Pancreas (tissue), 10 donors: Measurements from ENCODE around the gene MFN2. TPM values are rescaled to one million over a fixed set of nuclear protein-coding genes. Genes with fewer than 3 reads are reported as not detected.
A peak's percentile ranks its signal among the peaks of the same experiment; 100 is the strongest.

Experiments used
- ATAC-seq, 4 donors: fragments of 200-7000 bp; cut with Tn5 transposase; one replicate each; pipeline versions ENCODE4 v1.8.0 to v1.9.1; 2020; ENCODE audit warnings: mild to moderate bottlenecking in 4 of 4, moderate library complexity in 4 of 4
- DNase-seq, 6 donors: peaks; one replicate each; pipeline ENCODE4 v3.0.0-alpha.2; 2020
- FAIRE-seq: peaks from 2 replicates; lab custom pipeline; 2012; peaks lifted over from hg19 to GRCh38; lab: Jason Lieb, UNC
- H3K27ac ChIP-seq, 4 donors: fragments of 200-600 bp; sonication (generic); 1 replicate in 3 of 4; 2 replicates in 1 of 4; pipeline versions ENCODE4 v1.5.0 to v1.8.0; 2020
- H3K27me3 ChIP-seq, 4 donors: fragments of 200-600 bp; one replicate each; pipeline ENCODE4 v1.8.0; 2021
- H3K36me3 ChIP-seq, 3 donors: fragments of 200-600 bp; sonication (generic) in 1 of 3; one replicate each; pipeline versions ENCODE4 v1.5.0 to v1.8.0; 2020 to 2021
- H3K4me1 ChIP-seq, 3 donors: fragments of 200-600 bp; one replicate each; pipeline ENCODE4 v1.8.0; 2021
- H3K4me3 ChIP-seq, 4 donors: fragments of 200-600 bp; sonication (generic) in 2 of 4; one replicate each; pipeline versions ENCODE4 v1.5.0 to v1.8.0; 2020 to 2021
- H3K9me3 ChIP-seq, 4 donors: fragments of 200-600 bp; one replicate each; pipeline ENCODE4 v1.8.0; 2021
- WGBS, 2 donors: extraction: QIAGEN DNeasy Blood & Tissue Kit; methylation state at CpG; one replicate each; pipeline ENCODE4 v1.1.7; 2013; 5-methylcytosine and 5-hydroxymethylcytosine counted together
- intact Hi-C, 3 donors: fragments of 100-400 bp; cut with DNase I; formaldehyde crosslinking; loops; one replicate each; pipeline versions ENCODE4 v1.11.1 to v1.14.2; 2022
- polyA plus RNA-seq, 2 donors: library from polyadenylated mRNA; stranded (reverse); fragments of 200-250 nt; gene quantifications; one replicate each; pipeline ENCODE4 v1.2.3, GENCODE V29; 2013
- total RNA-seq, 6 donors: library from RNA; stranded (reverse); fragmentation: NEBNext Ultra II Directional in 4 of 6; extraction: Animal tissue kit (Norgen Biotek cat#: 25700) in 4 of 6; gene quantifications; one replicate each; pipeline versions ENCODE4 v1.2.1 to v1.2.4, GENCODE V29; 2021 to 2023
- TF ChIP-seq, protein P1 (sequence below), 4 donors: fragments of 200-600 bp; sonication (generic) in 3 of 4; IDR thresholded peaks; one replicate each; pipeline versions ENCODE4 v1.5.0 to v1.8.0; 2021; ENCODE audit warnings: antibody characterized with exemption in 4 of 4
- donor health status: healthy with polysubstance abuse.
- donor health status: DM: no; HTN: no; CAD: no; lungs with moderate emphysema.
- donor health status: DM: no; HTN: no; CAD: no.
- donor health status: control.
- donor health status: control.
- donor health status: Bipolar disorder and iron deficiency.
- donor health status: DM: yes; HTN: yes; CAD: no.
- donor health status: DM: no; HTN: no; CAD: no.
- donor health status: DM: no; HTN: no; CAD: no.
- donor health status: DM: yes; HTN: yes; CAD: no.

MFN2 gene
- total and polyA plus RNA-seq, 8 donors, result 13.7 to 34.4 (median 24.8) TPM

DNA sequence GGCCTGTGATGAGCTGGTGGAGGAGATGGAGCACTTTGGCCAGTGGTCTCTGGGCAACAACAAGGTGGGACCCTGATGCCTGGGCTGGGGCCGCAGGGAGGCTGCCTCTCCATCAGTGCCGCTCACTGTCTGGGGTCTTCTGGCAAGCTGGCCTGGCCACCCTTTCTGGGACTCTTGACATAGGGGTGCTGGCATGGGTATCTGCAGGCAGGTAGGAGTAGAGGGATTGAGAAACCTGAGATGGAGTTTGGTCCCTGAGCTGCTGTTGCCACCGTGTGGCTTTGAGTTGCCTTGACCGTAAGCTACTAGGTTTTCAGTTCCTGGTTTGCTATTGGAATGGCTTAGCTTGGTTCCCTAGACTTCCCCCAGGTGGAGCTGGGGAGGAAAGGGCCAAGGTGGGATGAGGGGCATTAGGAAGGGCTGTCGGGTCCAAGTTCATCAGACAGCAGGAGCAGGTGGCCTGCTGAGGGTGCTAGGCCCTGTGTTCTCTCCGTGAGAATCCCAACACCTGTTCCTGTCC is 13.2 kb upstream of the MFN2 start:
- peaks cover 0 to 4% (median 0%) of the 10 kb centered on the region in 3 donors for H3K4me1 ChIP-seq
- no peak overlapping the region for H3K4me3 ChIP-seq
- H3K27me3 ChIP-seq, result no peaks in the 10 kb centered on the region
- DNase-seq (peak in 4 of 6 donors; percentile 70 to 81 (median 76)), FAIRE-seq (no peak), ATAC-seq (peak; percentile 89 to 97 (median 94))
- WGBS, 2 donors, result 48 to 49% methylated on average over 6 of the region's 6 CpGs
- TF ChIP-seq, protein P1, sequence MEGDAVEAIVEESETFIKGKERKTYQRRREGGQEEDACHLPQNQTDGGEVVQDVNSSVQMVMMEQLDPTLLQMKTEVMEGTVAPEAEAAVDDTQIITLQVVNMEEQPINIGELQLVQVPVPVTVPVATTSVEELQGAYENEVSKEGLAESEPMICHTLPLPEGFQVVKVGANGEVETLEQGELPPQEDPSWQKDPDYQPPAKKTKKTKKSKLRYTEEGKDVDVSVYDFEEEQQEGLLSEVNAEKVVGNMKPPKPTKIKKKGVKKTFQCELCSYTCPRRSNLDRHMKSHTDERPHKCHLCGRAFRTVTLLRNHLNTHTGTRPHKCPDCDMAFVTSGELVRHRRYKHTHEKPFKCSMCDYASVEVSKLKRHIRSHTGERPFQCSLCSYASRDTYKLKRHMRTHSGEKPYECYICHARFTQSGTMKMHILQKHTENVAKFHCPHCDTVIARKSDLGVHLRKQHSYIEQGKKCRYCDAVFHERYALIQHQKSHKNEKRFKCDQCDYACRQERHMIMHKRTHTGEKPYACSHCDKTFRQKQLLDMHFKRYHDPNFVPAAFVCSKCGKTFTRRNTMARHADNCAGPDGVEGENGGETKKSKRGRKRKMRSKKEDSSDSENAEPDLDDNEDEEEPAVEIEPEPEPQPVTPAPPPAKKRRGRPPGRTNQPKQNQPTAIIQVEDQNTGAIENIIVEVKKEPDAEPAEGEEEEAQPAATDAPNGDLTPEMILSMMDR (IDR thresholded peaks at IDR 0.05), result peak; percentile 17 to 42 (median 33)
- H3K9me3 ChIP-seq, result no peaks in the 10 kb centered on the region
- intact Hi-C loops, result loop anchor here in 2 of 3 donors (10.0 kb wide), 2 partner anchors 52 to 132 kb away; no protein-coding TSS in a partner anchor
- peak overlapping the region in 1 of 4 donors; percentile 27 for H3K27ac ChIP-seq
- no peaks in the 10 kb centered on the region for H3K36me3 ChIP-seq

DNA sequence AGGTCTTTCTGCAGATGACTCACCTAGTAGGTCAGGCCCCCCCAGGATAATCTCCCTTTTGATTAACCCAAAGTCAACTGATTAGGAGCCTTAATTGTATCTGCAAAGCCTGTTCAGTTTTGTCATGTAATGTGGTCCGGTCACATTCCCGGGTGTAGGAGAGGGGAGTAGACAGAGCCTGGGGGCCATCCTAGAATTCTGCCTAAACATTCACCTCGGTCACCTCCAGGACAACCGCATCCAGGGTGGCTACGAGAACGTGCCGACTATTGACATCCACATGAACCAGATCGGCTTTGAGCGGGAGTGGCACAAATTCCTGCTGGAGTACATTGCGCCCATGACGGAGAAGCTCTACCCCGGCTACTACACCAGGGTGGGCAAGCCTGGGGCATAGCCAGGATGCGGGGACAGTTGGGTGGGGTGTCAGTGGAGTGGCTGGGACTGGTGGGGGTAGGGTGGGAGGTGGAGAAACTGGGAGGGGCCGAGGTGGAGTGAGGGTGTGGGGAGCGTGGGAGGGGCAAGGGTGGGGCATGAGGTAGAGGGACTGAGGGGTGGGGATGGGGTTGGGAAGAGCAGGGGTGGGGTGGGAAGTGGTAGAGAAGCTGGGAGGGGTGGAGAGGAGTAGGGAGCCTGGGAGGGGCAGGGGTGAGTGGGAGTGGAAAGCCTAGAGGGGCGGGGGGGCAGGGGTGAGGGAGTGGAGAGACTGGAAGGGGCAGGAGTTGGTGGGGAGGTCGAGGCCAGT is 9.6 kb upstream of the MFN2 start:
- 86 to 91% methylated on average over 14 to 17 of the region's 17 CpGs for WGBS, 2 donors
- H3K27ac ChIP-seq, result no peak overlapping the region
- H3K4me3 ChIP-seq, result no peak overlapping the region
- no peak for ATAC-seq
- DNase-seq, result no peak
- H3K9me3 ChIP-seq, result no peaks in the 10 kb centered on the region
- H3K4me1 ChIP-seq, result peaks cover 0 to 4% (median 0%) of the 10 kb centered on the region in 3 donors
- intact Hi-C loops, result no loop called here
- no peak for FAIRE-seq
- TF ChIP-seq, protein P1 (IDR thresholded peaks at IDR 0.05), result no peak
- no peaks in the 10 kb centered on the region for H3K36me3 ChIP-seq
- H3K27me3 ChIP-seq, result no peaks in the 10 kb centered on the region

DNA sequence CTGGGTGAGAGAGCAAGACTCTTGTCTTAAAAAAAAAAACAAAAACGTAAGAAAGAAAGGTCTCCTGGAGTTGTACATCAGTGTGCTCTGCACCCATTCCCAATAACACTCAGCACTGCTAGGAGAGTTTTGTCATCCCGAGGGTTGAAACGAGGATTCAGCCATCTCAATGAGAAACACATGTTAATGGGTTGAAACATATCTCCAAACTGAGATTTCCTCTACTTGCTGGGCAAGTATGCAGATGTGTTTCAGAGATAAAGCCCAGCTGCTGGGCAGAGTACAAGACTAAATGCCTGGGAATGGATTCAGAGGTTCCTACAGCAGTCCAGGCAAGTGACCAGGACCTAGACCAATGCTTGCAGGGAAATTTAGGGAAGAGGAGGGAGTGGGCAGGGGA is 2.6 kb upstream of the MFN2 start:
- Histone ChIP-seq H3K4me1 (peaks cover 4 to 26% (median 6%) of the 10 kb centered on the region in 3 donors), H3K4me3 (no peak overlapping the region), H3K27ac (no peak overlapping the region), H3K36me3 (no peaks in the 10 kb centered on the region), H3K9me3 (no peaks in the 10 kb centered on the region), H3K27me3 (no peaks in the 10 kb centered on the region)
- intact Hi-C loops, result no loop called here
- no peak for DNase-seq
- TF ChIP-seq, protein P1 (IDR thresholded peaks at IDR 0.05), result no peak
- 68 to 70% methylated on average over 3 of the region's 3 CpGs for whole genome bisulfite sequencing, 2 donors
- FAIRE-seq, result no peak
- no peak for ATAC-seq

DNA sequence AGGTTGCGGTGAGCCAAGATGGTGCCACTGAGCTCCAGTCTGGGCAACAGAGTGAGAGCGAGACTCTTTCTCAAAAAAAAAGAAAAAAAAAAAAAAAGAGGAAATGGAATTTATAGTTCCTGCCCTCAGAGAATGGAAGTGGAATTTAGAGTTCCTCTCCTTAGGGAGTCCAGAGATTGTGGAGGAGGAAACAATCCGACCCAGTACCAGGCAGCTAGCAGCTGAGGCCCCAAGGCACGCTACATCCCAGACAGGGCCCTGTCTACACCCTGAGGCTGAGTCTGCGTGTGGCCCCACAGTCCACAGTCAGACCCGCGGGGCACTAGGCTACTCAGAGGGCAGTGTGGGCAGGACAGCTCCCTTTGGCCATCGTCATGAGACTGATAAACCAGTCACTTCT is 1.9 kb upstream of the MFN2 start:
- no peak for ATAC-seq
- Histone ChIP-seq H3K36me3 (no peaks in the 10 kb centered on the region), H3K27ac (no peak overlapping the region), H3K4me1 (peaks cover 4 to 26% (median 6%) of the 10 kb centered on the region in 3 donors), H3K27me3 (no peaks in the 10 kb centered on the region), H3K9me3 (no peaks in the 10 kb centered on the region), H3K4me3 (no peak overlapping the region)
- TF ChIP-seq, protein P1 (IDR thresholded peaks at IDR 0.05), result no peak
- FAIRE-seq, result no peak
- 90% methylated on average over 8 of the region's 8 CpGs for WGBS, 2 donors
- DNase-seq, result no peak
- intact Hi-C loops, result no loop called here
